ENCODE data around the gene ARHGEF38. TPM values are rescaled to one million over a fixed set of nuclear protein-coding genes. Genes with fewer than 3 reads are reported as not detected.
"Not testable (repeated sequence)": the region's sequence is repeated elsewhere in the genome, so short reads cannot be mapped to it uniquely, and the experiment has no call there.

Gene ARHGEF38
- total and polyA plus RNA-seq, 9 donors: 0.12 to 1.3 (median 0.24) TPM; not detected in 5

GRCh38 chr4:105600951-105601350, 48.5 kb downstream of the ARHGEF38 start:
- TF ChIP-seq POLR2A (IDR thresholded peaks at IDR 0.05) (no peak), EP300 (IDR thresholded peaks at IDR 0.05) (no peak), CTCF (IDR thresholded peaks at IDR 0.05) (no peak)
- DNase-seq: no peak
- Histone ChIP-seq H3K27ac (no peak overlapping the region), H3K4me1 (ENCODE audit: insufficient read depth) (no peaks in the 10 kb centered on the region), H3K27me3 (no peaks in the 10 kb centered on the region), H3K9me3 (no peaks in the 10 kb centered on the region), H3K36me3 (no peaks in the 10 kb centered on the region), H3K4me3 (no peak overlapping the region)
- WGBS, 3 donors: 89 to 95% (median 93%) methylated on average over 1 of the region's 1 CpG
- intact Hi-C loops (cut with DNase I): no loop called here

- Histone ChIP-seq H3K4me1 (ENCODE audit: insufficient read depth) (no peaks in the 10 kb centered on the region), H3K27ac (no peak overlapping the region), H3K36me3 (no peaks in the 10 kb centered on the region), H3K4me3 (no peak overlapping the region), H3K9me3 (no peaks in the 10 kb centered on the region), H3K27me3 (no peaks in the 10 kb centered on the region)
- WGBS, 3 donors: 72 to 84% (median 73%) methylated on average over 1 of the region's 1 CpG
- DNase-seq: no peak
- intact Hi-C loops (cut with DNase I): no loop called here
- TF ChIP-seq CTCF (IDR thresholded peaks at IDR 0.05): no peak
Observed at GRCh38 chr4:105601406-105601805, 49.0 kb downstream of the ARHGEF38 start.

GRCh38 chr4:105603158-105603557, 50.7 kb downstream of the ARHGEF38 start:
- TF ChIP-seq EP300 (IDR thresholded peaks at IDR 0.05): no peak
- no peak for TF ChIP-seq CTCF (IDR thresholded peaks at IDR 0.05)
- no peak for TF ChIP-seq POLR2A (IDR thresholded peaks at IDR 0.05)
- H3K4me1 ChIP-seq (ENCODE audit: insufficient read depth): no peaks in the 10 kb centered on the region
- H3K4me3 ChIP-seq: no peak overlapping the region
- no peak overlapping the region for H3K27ac ChIP-seq
- no peak for DNase-seq
- intact Hi-C loops (cut with DNase I): no loop called here
- H3K9me3 ChIP-seq: no peaks in the 10 kb centered on the region
- H3K27me3 ChIP-seq: no peaks in the 10 kb centered on the region
- no peaks in the 10 kb centered on the region for H3K36me3 ChIP-seq
- WGBS, 3 donors: 52 to 60% (median 53%) methylated on average over 1 of the region's 1 CpG

- Histone ChIP-seq H3K9me3 (no peaks in the 10 kb centered on the region), H3K27ac (no peak overlapping the region), H3K4me1 (ENCODE audit: insufficient read depth) (no peaks in the 10 kb centered on the region), H3K27me3 (no peaks in the 10 kb centered on the region), H3K4me3 (no peak overlapping the region), H3K36me3 (no peaks in the 10 kb centered on the region)
- intact Hi-C loops (cut with DNase I): no loop called here
- TF ChIP-seq POLR2A (IDR thresholded peaks at IDR 0.05) (no peak), EP300 (IDR thresholded peaks at IDR 0.05) (no peak), CTCF (IDR thresholded peaks at IDR 0.05) (no peak)
- 0 to 7% (median 2%) methylated on average over 1 of the region's 1 CpG for WGBS, 3 donors
- DNase-seq: no peak
Observed at GRCh38 chr4:105605493-105605892, 53.1 kb downstream of the ARHGEF38 start.

GRCh38 chr4:105607876-105608275, 55.5 kb downstream of the ARHGEF38 start:
- H3K4me3 ChIP-seq: no peak overlapping the region
- no peaks in the 10 kb centered on the region for H3K9me3 ChIP-seq
- TF ChIP-seq EP300 (IDR thresholded peaks at IDR 0.05): no peak
- no peak for TF ChIP-seq CTCF (IDR thresholded peaks at IDR 0.05)
- no peak for TF ChIP-seq POLR2A (IDR thresholded peaks at IDR 0.05)
- no peaks in the 10 kb centered on the region for H3K4me1 ChIP-seq (ENCODE audit: insufficient read depth)
- intact Hi-C loops (cut with DNase I): no loop called here
- no peaks in the 10 kb centered on the region for H3K27me3 ChIP-seq
- 71 to 91% (median 90%) methylated on average over 2 of the region's 2 CpGs for WGBS, 3 donors
- no peaks in the 10 kb centered on the region for H3K36me3 ChIP-seq
- DNase-seq: no peak
- H3K27ac ChIP-seq: no peak overlapping the region

GRCh38 chr4:105609819-105610218, 57.4 kb downstream of the ARHGEF38 start:
- H3K27ac ChIP-seq; H3K9me3 ChIP-seq; H3K4me3 ChIP-seq; H3K27me3 ChIP-seq; DNase-seq; intact Hi-C loops (cut with DNase I); H3K4me1 ChIP-seq (ENCODE audit: insufficient read depth); H3K36me3 ChIP-seq: not testable (repeated sequence)
- WGBS, 3 donors: 95 to 97% (median 95%) methylated on average over 5 of the region's 5 CpGs

All from ovary (tissue), 9 donors.